Measurements from ENCODE around the gene REXO1. TPM values are rescaled to one million over a fixed set of nuclear protein-coding genes. Genes with fewer than 3 reads are reported as not detected.

REXO1 gene
- polyA plus RNA-seq, 1 experiment: 5.4 TPM

DNA sequence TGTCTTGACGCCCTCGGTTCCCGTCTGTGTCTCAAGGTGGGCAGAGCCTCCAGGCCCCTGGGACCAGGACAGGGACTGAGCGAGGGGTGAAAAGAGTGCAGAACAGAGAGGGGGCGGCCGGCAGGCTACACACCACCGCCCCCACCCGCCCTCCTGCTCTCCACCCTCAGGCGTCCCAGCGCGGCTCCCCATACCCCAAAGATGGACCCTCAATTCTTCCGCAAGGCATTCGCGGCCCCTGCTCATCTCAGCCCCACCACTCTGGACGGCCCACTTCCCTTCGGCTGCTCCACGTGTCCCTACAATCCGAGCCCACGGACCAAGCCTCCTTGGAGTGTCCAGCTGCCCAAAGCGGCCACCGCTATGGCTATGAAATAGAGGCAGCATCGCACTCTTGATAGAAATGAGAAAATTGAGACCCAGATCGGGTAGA lies 13.3 kb upstream of the REXO1 start:
- DNase-seq (ENCODE audit: low read depth, low spot score): no peak
- H3K27me3 ChIP-seq (ENCODE audit: control insufficient read depth, insufficient read depth, low read length): no peaks in the 10 kb centered on the region

DNA sequence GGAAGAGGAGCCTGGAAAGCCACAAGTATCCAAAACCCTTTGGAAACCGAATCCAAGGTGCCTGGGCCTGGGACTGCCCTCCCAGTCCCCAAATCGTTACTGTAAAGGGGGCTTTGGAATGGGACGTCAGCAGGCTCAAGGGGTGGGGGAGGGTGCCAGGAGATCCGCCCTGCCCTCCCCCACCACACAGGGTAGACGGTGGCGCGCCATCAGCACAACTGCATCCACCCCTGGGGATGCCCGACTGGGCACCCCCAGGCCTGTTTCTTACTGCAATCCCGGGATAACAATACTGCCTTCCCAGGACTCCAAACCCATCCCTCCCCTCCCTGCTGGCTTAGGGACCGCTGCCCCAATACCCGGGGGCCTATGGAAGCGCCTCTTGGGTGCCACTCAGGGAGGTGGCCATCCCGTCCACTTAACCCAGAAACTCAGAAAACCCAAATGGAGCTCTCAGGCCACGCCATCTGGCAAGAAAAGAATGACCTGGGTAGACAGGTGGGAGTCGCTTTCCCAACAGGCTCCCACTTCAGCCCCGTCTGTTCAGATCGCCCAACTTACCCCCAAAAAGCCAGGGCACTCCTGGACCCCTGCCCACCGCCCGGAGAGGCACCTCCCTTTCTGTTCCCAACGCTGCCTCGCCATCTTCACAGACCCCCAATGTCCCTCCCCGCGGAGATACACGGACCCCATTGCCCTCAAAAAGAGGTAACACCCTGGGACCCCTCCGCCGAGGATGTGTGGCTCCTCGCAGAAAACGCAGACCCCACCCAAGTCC lies 12.7 kb upstream of the REXO1 start:
- Histone ChIP-seq H3K27me3 (ENCODE audit: control insufficient read depth, insufficient read depth, low read length) (no peaks in the 10 kb centered on the region), H3K9me3 (ENCODE audit: control insufficient read depth, insufficient read depth, low read length) (no peaks in the 10 kb centered on the region), H3K4me3 (ENCODE audit: low read depth, low read length) (peak overlapping the region; percentile 81), H3K27ac (ENCODE audit: low read depth, low read length) (no peak overlapping the region)
- TF ChIP-seq, protein P1, sequence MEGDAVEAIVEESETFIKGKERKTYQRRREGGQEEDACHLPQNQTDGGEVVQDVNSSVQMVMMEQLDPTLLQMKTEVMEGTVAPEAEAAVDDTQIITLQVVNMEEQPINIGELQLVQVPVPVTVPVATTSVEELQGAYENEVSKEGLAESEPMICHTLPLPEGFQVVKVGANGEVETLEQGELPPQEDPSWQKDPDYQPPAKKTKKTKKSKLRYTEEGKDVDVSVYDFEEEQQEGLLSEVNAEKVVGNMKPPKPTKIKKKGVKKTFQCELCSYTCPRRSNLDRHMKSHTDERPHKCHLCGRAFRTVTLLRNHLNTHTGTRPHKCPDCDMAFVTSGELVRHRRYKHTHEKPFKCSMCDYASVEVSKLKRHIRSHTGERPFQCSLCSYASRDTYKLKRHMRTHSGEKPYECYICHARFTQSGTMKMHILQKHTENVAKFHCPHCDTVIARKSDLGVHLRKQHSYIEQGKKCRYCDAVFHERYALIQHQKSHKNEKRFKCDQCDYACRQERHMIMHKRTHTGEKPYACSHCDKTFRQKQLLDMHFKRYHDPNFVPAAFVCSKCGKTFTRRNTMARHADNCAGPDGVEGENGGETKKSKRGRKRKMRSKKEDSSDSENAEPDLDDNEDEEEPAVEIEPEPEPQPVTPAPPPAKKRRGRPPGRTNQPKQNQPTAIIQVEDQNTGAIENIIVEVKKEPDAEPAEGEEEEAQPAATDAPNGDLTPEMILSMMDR (IDR thresholded peaks at IDR 0.05; ENCODE audit: low read depth, low read length): no peak
- no peak for DNase-seq (ENCODE audit: low read depth, low spot score)
- ChIA-PET POLR2A (no interaction called here), CTCF (interaction anchor here (1.5 to 1.6 kb wide), 2 partner anchors 12 to 35 kb away, joined by 3 read pairs; no protein-coding TSS in a partner anchor)

More for the DNA sequence above, 13.3 kb upstream of the REXO1 start:
- Histone ChIP-seq H3K4me3 (ENCODE audit: low read depth, low read length) (peak overlapping the region; percentile 81), H3K9me3 (ENCODE audit: control insufficient read depth, insufficient read depth, low read length) (no peaks in the 10 kb centered on the region), H3K27ac (ENCODE audit: low read depth, low read length) (no peak overlapping the region)
- ChIA-PET CTCF (interaction anchor here (1.5 to 1.6 kb wide), 2 partner anchors 12 to 35 kb away, joined by 3 read pairs; no protein-coding TSS in a partner anchor), POLR2A (no interaction called here)
- TF ChIP-seq, protein P1 (IDR thresholded peaks at IDR 0.05; ENCODE audit: low read depth, low read length): no peak

DNA sequence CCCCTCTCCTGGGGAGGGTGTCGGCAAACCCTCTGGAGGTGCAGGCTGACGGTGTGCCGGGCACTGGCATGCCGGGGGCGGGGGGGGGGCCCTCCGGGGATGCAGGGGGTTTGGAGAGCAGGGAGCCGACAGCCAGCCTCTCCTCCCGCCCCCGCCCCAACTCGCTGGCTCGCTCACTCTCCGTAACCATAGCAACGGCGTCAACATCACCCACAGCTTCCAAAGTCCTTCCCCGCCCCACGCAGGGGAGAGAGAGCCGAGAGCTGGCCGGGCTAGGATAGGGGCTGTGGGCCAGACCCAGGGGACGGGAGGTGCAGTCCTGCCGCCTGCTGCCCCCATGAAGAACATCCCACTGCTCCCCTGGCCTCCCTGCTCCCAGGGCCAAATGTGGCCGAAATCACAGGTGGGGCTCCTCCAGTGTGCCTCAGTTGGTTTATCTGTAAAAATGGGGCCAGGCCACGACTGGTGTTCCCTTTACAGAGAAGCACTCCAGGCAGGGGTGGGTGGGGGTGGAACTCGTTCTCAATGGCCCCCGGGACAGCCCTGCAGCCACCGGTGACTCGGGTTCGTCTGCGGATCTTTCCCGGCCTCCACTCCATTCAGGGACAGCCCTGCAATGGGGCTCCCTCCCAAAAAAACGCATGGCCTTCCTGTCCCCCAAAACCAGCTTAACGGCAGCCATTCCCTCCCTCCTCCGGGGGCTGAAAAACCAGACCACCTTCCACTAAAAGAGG lies 11.9 kb upstream of the REXO1 start:
- no peaks in the 10 kb centered on the region; the same call in 1 of the 2 replicates for H3K9me3 ChIP-seq (ENCODE audit: control insufficient read depth, insufficient read depth, low read length)
- H3K27me3 ChIP-seq (ENCODE audit: control insufficient read depth, insufficient read depth, low read length): no peaks in the 10 kb centered on the region
- peak overlapping the region; percentile 39 for H3K27ac ChIP-seq (ENCODE audit: low read depth, low read length)
- no peak for DNase-seq (ENCODE audit: low read depth, low spot score)
- H3K4me3 ChIP-seq (ENCODE audit: low read depth, low read length): peak overlapping the region; percentile 81
- CTCF ChIA-PET: interaction anchor here (1.5 to 1.6 kb wide), 2 partner anchors 11 to 34 kb away, joined by 3 read pairs; no protein-coding TSS in a partner anchor
- POLR2A ChIA-PET: no interaction called here
- TF ChIP-seq, protein P1 (IDR thresholded peaks at IDR 0.05; ENCODE audit: low read depth, low read length): no peak

DNA sequence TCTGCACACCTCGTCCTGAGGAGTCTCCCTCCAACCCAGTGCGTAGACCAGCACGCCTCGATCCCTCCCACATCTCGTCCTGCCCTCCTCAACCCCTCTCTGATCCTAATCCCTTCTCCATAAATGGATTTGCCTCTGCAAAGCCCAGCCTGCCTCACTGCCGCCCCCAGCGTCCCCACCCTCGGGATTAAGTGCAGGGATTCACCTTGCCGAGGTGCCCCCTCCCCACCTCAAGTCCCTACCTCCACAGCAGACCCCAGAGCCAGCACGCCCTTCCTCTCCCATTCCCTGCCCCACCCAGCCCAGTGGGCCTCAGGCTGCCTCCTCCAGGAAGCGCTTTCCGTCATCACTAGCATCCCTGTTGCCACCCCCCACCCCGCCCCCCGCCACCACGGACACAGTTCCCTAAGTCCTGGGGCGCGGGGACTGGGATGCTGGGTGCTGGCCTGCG lies 11.1 kb upstream of the REXO1 start:
- CTCF ChIA-PET: no interaction called here
- H3K4me3 ChIP-seq (ENCODE audit: low read depth, low read length): peak overlapping the region; percentile 81
- H3K9me3 ChIP-seq (ENCODE audit: control insufficient read depth, insufficient read depth, low read length): no peaks in the 10 kb centered on the region; the same call in 1 of the 2 replicates
- TF ChIP-seq, protein P1 (IDR thresholded peaks at IDR 0.05; ENCODE audit: low read depth, low read length): no peak
- DNase-seq (ENCODE audit: low read depth, low spot score): no peak
- POLR2A ChIA-PET: no interaction called here
- H3K27me3 ChIP-seq (ENCODE audit: control insufficient read depth, insufficient read depth, low read length): no peaks in the 10 kb centered on the region
- peak overlapping the region; percentile 21 for H3K27ac ChIP-seq (ENCODE audit: low read depth, low read length)
